ENCODE measurements around the gene PITPNM3.
A peak's percentile ranks its signal among the peaks of the same experiment; 100 is the strongest.

PITPNM3 gene

GRCh38 chr17:6551869-6552531 is 4.4 kb downstream of the PITPNM3 start:
- DNase-seq, result peak in 8 of 51 donors; percentile 2 to 32 (median 18)

GRCh38 chr17:6551356-6551755 is 5.0 kb downstream of the PITPNM3 start:
- no peak for DNase-seq

GRCh38 chr17:6549384-6550036 is 6.8 kb downstream of the PITPNM3 start:
- DNase-seq, result peak in 1 of 51 donors; percentile 33

- DNase-seq, result peak in 7 of 51 donors; percentile 6 to 56 (median 12)
Observed at GRCh38 chr17:6548578-6549330, 7.6 kb downstream of the PITPNM3 start.

GRCh38 chr17:6548034-6548433 is 8.3 kb downstream of the PITPNM3 start:
- no peak for DNase-seq

GRCh38 chr17:6547336-6547735 is 9.0 kb downstream of the PITPNM3 start:
- no peak for DNase-seq

- DNase-seq, result peak in 2 of 51 donors; percentile 14 to 38
Observed at GRCh38 chr17:6546069-6546718, 10.2 kb downstream of the PITPNM3 start.

- DNase-seq, result no peak
Observed at GRCh38 chr17:6545291-6545690, 11.1 kb downstream of the PITPNM3 start.

GRCh38 chr17:6544011-6544370 is 12.4 kb downstream of the PITPNM3 start:
- DNase-seq, result no peak

- DNase-seq, result no peak
Observed at GRCh38 chr17:6543079-6544010, 13.0 kb downstream of the PITPNM3 start.

GRCh38 chr17:6542577-6542976 is 13.8 kb downstream of the PITPNM3 start:
- no peak for DNase-seq

- DNase-seq, result no peak
Observed at GRCh38 chr17:6541886-6542285, 14.5 kb downstream of the PITPNM3 start.

- no peak for DNase-seq
Observed at GRCh38 chr17:6539871-6540270, 16.5 kb downstream of the PITPNM3 start.

GRCh38 chr17:6536566-6537065 is 19.7 kb downstream of the PITPNM3 start:
- no peak for DNase-seq

- no peak for DNase-seq
Observed at GRCh38 chr17:6536053-6536452, 20.3 kb downstream of the PITPNM3 start.

- DNase-seq, result peak in 3 of 51 donors; percentile 4 to 18 (median 6)
Observed at GRCh38 chr17:6534846-6535514, 21.4 kb downstream of the PITPNM3 start.

- DNase-seq, result no peak
Observed at GRCh38 chr17:6532441-6532885, 23.9 kb downstream of the PITPNM3 start.

GRCh38 chr17:6531575-6531974 is 24.8 kb downstream of the PITPNM3 start:
- no peak for DNase-seq

- no peak for DNase-seq
Observed at GRCh38 chr17:6530324-6530920, 25.9 kb downstream of the PITPNM3 start.

GRCh38 chr17:6528557-6528956 is 27.8 kb downstream of the PITPNM3 start:
- peak in 1 of 51 donors; percentile 50 for DNase-seq

Data from hypothalamus (tissue), 51 donors.